ENCODE measurements around the gene SAG. TPM values are rescaled to one million over a fixed set of nuclear protein-coding genes. Genes with fewer than 3 reads are reported as not detected.

SAG gene
- total RNA-seq, 1 donor from 2014 or later = not detected

- ATAC-seq (no peak), DNase-seq (no peak)
- intact Hi-C loops (cut with micrococcal nuclease) = no loop called here
Measured at GRCh38 chr2:233281992-233282603, 25.5 kb upstream of the SAG start.

GRCh38 chr2:233285921-233286320 is 21.7 kb upstream of the SAG start:
- no peak for ATAC-seq
- no peak for DNase-seq
- intact Hi-C loops (cut with micrococcal nuclease) = no loop called here

- DNase-seq = no peak
- intact Hi-C loops (cut with micrococcal nuclease) = no loop called here
- no peak for ATAC-seq
Measured at GRCh38 chr2:233287871-233288270, 19.7 kb upstream of the SAG start.

- ATAC-seq = no peak
- no peak for DNase-seq
- intact Hi-C loops (cut with micrococcal nuclease) = no loop called here
Measured at GRCh38 chr2:233288663-233289062, 19.0 kb upstream of the SAG start.

GRCh38 chr2:233289648-233290047 is 18.0 kb upstream of the SAG start:
- ATAC-seq (no peak), DNase-seq (no peak)
- intact Hi-C loops (cut with micrococcal nuclease) = no loop called here

- DNase-seq (no peak), ATAC-seq (no peak)
- intact Hi-C loops (cut with micrococcal nuclease) = no loop called here
Measured at GRCh38 chr2:233290051-233290845, 17.4 kb upstream of the SAG start.

- DNase-seq = no peak
- intact Hi-C loops (cut with micrococcal nuclease) = no loop called here
- ATAC-seq = no peak
Measured at GRCh38 chr2:233295891-233296290, 11.7 kb upstream of the SAG start.

- ATAC-seq = no peak
- intact Hi-C loops (cut with micrococcal nuclease) = no loop called here
- no peak for DNase-seq
Measured at GRCh38 chr2:233297076-233297475, 10.5 kb upstream of the SAG start.

- DNase-seq = no peak
- ATAC-seq = no peak
- intact Hi-C loops (cut with micrococcal nuclease) = no loop called here
Measured at GRCh38 chr2:233300401-233300800, 7.2 kb upstream of the SAG start.

- ATAC-seq (no peak), DNase-seq (no peak)
- intact Hi-C loops (cut with micrococcal nuclease) = no loop called here
Measured at GRCh38 chr2:233301248-233301647, 6.4 kb upstream of the SAG start.

GRCh38 chr2:233301811-233302210 is 5.8 kb upstream of the SAG start:
- DNase-seq = no peak
- intact Hi-C loops (cut with micrococcal nuclease) = no loop called here
- no peak for ATAC-seq

- DNase-seq (no peak), ATAC-seq (no peak)
- intact Hi-C loops (cut with micrococcal nuclease) = no loop called here
Measured at GRCh38 chr2:233303252-233303651, 4.4 kb upstream of the SAG start.

- ATAC-seq (no peak), DNase-seq (no peak)
- intact Hi-C loops (cut with micrococcal nuclease) = no loop called here
Measured at GRCh38 chr2:233311241-233311926, 3.8 kb downstream of the SAG start.

- DNase-seq (no peak), ATAC-seq (no peak)
- intact Hi-C loops (cut with micrococcal nuclease) = no loop called here
Measured at GRCh38 chr2:233312874-233313273, 5.3 kb downstream of the SAG start.

- DNase-seq (no peak), ATAC-seq (no peak)
- intact Hi-C loops (cut with micrococcal nuclease) = no loop called here
Measured at GRCh38 chr2:233314180-233314925, 6.7 kb downstream of the SAG start.

GRCh38 chr2:233317196-233317943 is 9.8 kb downstream of the SAG start:
- no peak for ATAC-seq
- DNase-seq = no peak
- intact Hi-C loops (cut with micrococcal nuclease) = no loop called here

GRCh38 chr2:233319256-233319655 is 11.6 kb downstream of the SAG start:
- ATAC-seq (no peak), DNase-seq (no peak)
- intact Hi-C loops (cut with micrococcal nuclease) = no loop called here

GRCh38 chr2:233320470-233320869 is 12.9 kb downstream of the SAG start:
- intact Hi-C loops (cut with micrococcal nuclease) = no loop called here
- no peak for DNase-seq
- ATAC-seq = no peak

- intact Hi-C loops (cut with micrococcal nuclease) = no loop called here
- ATAC-seq (no peak), DNase-seq (no peak)
Measured at GRCh38 chr2:233321166-233321565, 13.6 kb downstream of the SAG start.

Data from left ventricle myocardium superior (tissue), 1 donor.